HEK293 (cell line): ENCODE measurements around the gene ZNF616.
A peak's percentile ranks its signal among the peaks of the same experiment; 100 is the strongest.

ENCODE experiments used
- BCL11B ChIP-seq: fragments of 450-650 bp; formaldehyde crosslinking; IDR thresholded peaks from 2 replicates; pipeline ENCODE4 v1.5.1; 2016; ENCODE audit warnings: low read depth, missing biosample characterization, missing genetic modification characterization
- GLI4 ChIP-seq: fragments of 450-650 bp; formaldehyde crosslinking; IDR thresholded peaks from 2 replicates; pipeline ENCODE4 v1.5.1; 2016; ENCODE audit warnings: missing biosample characterization, missing genetic modification characterization
- IKZF3 ChIP-seq: fragments of 450-650 bp; IDR thresholded peaks from 2 replicates; pipeline ENCODE4 v1.5.0; 2018; ENCODE audit warnings: missing biosample characterization, mild to moderate bottlenecking, missing genetic modification characterization, moderate library complexity
- YY1 ChIP-seq: fragments of 450-650 bp; formaldehyde crosslinking; IDR thresholded peaks from 2 replicates; pipeline ENCODE4 v1.5.1; 2018; ENCODE audit warnings: missing biosample characterization, missing genetic modification characterization
- ZEB2 ChIP-seq: fragments of 450-650 bp; formaldehyde crosslinking; IDR thresholded peaks from 2 replicates; pipeline ENCODE4 v1.5.1; 2016; ENCODE audit warnings: missing biosample characterization, missing genetic modification characterization
- ZNF133 ChIP-seq: fragments of 450-650 bp; formaldehyde crosslinking; IDR thresholded peaks from 2 replicates; pipeline ENCODE4 v1.5.1; 2016; ENCODE audit warnings: missing biosample characterization, missing genetic modification characterization
- ZNF155 ChIP-seq: fragments of 450-650 bp; formaldehyde crosslinking; IDR thresholded peaks from 2 replicates; pipeline ENCODE4 v1.5.1; 2016; ENCODE audit warnings: missing biosample characterization, missing genetic modification characterization
- ZNF311 ChIP-seq: fragments of 450-650 bp; formaldehyde crosslinking; IDR thresholded peaks from 2 replicates; pipeline ENCODE4 v1.5.1; 2017; ENCODE audit warnings: missing biosample characterization, missing genetic modification characterization, borderline replicate concordance
- ZNF335 ChIP-seq: fragments of 450-650 bp; formaldehyde crosslinking; conservative IDR thresholded peaks from 2 replicates; pipeline ENCODE4 v1.5.1; 2016; ENCODE audit warnings: missing biosample characterization, missing genetic modification characterization
- ZNF350 ChIP-seq: fragments of 450-650 bp; formaldehyde crosslinking; IDR thresholded peaks from 2 replicates; pipeline ENCODE4 v1.5.0; 2017; ENCODE audit warnings: missing biosample characterization, mild to moderate bottlenecking, missing genetic modification characterization
- ZNF391 ChIP-seq: fragments of 450-650 bp; formaldehyde crosslinking; IDR thresholded peaks from 2 replicates; pipeline ENCODE4 v1.5.1; 2016; ENCODE audit warnings: low read depth, missing biosample characterization, missing genetic modification characterization, borderline replicate concordance
- ZNF394 ChIP-seq: fragments of 450-650 bp; formaldehyde crosslinking; IDR thresholded peaks from 2 replicates; pipeline ENCODE4 v1.5.1; 2016; ENCODE audit warnings: missing biosample characterization, missing genetic modification characterization, mild to moderate bottlenecking, moderate library complexity, borderline replicate concordance
- ZNF585B ChIP-seq: fragments of 450-650 bp; formaldehyde crosslinking; IDR thresholded peaks from 2 replicates; pipeline ENCODE4 v1.5.1; 2016; ENCODE audit warnings: missing biosample characterization, missing genetic modification characterization
- ZNF600 ChIP-seq: fragments of 450-650 bp; formaldehyde crosslinking; IDR thresholded peaks from 2 replicates; pipeline ENCODE4 v1.5.1; 2016; ENCODE audit warnings: missing biosample characterization, missing genetic modification characterization
- ZNF610 ChIP-seq: fragments of 450-650 bp; formaldehyde crosslinking; IDR thresholded peaks from 2 replicates; pipeline ENCODE4 v1.5.1; 2016; ENCODE audit warnings: missing biosample characterization, missing genetic modification characterization, borderline replicate concordance
- ZNF623 ChIP-seq: fragments of 450-650 bp; formaldehyde crosslinking; IDR thresholded peaks from 2 replicates; pipeline ENCODE4 v1.5.1; 2016; ENCODE audit warnings: missing biosample characterization, missing genetic modification characterization
- ZNF629 ChIP-seq: fragments of 450-650 bp; formaldehyde crosslinking; IDR thresholded peaks from 2 replicates; pipeline ENCODE4 v1.5.1; 2017; ENCODE audit warnings: missing biosample characterization, missing genetic modification characterization
- ZNF785 ChIP-seq: fragments of 450-650 bp; formaldehyde crosslinking; IDR thresholded peaks from 2 replicates; pipeline ENCODE4 v1.5.1; 2016; ENCODE audit warnings: missing biosample characterization, missing genetic modification characterization
- ZNF792 ChIP-seq: fragments of 450-650 bp; formaldehyde crosslinking; IDR thresholded peaks from 2 replicates; pipeline ENCODE4 v1.5.1; 2016; ENCODE audit warnings: missing biosample characterization, missing genetic modification characterization
- TF ChIP-seq, protein P1 (sequence below): fragments of 450-650 bp; formaldehyde crosslinking; IDR thresholded peaks from 2 replicates; pipeline ENCODE4 v1.5.1; 2017; ENCODE audit warnings: missing biosample characterization, missing genetic modification characterization
- TF ChIP-seq, protein P2 (sequence below): fragments of 450-650 bp; formaldehyde crosslinking; IDR thresholded peaks from 2 replicates; pipeline ENCODE4 v1.5.1; 2016; ENCODE audit warnings: missing biosample characterization, missing genetic modification characterization
- TF ChIP-seq, protein P3 (sequence below): fragments of 450-650 bp; formaldehyde crosslinking; IDR thresholded peaks from 2 replicates; pipeline ENCODE4 v1.5.1; 2016; ENCODE audit warnings: missing biosample characterization, missing genetic modification characterization
- TF ChIP-seq, protein P4 (sequence below): fragments of 450-650 bp; formaldehyde crosslinking; IDR thresholded peaks from 2 replicates; pipeline ENCODE4 v1.5.1; 2017; ENCODE audit warnings: missing biosample characterization, missing genetic modification characterization
- TF ChIP-seq, protein P5 (sequence below): fragments of 450-650 bp; formaldehyde crosslinking; IDR thresholded peaks from 2 replicates; pipeline ENCODE4 v1.5.0; 2017; ENCODE audit warnings: missing biosample characterization, missing genetic modification characterization, borderline replicate concordance
- TF ChIP-seq, protein P6 (sequence below): fragments of 450-650 bp; formaldehyde crosslinking; IDR thresholded peaks from 2 replicates; pipeline ENCODE4 v1.5.1; 2016; ENCODE audit warnings: missing biosample characterization, missing genetic modification characterization
- TF ChIP-seq, protein P7 (sequence below): fragments of 450-650 bp; formaldehyde crosslinking; IDR thresholded peaks from 2 replicates; pipeline ENCODE4 v1.5.1; 2016; ENCODE audit warnings: missing biosample characterization, missing genetic modification characterization

ZNF616 gene

DNA sequence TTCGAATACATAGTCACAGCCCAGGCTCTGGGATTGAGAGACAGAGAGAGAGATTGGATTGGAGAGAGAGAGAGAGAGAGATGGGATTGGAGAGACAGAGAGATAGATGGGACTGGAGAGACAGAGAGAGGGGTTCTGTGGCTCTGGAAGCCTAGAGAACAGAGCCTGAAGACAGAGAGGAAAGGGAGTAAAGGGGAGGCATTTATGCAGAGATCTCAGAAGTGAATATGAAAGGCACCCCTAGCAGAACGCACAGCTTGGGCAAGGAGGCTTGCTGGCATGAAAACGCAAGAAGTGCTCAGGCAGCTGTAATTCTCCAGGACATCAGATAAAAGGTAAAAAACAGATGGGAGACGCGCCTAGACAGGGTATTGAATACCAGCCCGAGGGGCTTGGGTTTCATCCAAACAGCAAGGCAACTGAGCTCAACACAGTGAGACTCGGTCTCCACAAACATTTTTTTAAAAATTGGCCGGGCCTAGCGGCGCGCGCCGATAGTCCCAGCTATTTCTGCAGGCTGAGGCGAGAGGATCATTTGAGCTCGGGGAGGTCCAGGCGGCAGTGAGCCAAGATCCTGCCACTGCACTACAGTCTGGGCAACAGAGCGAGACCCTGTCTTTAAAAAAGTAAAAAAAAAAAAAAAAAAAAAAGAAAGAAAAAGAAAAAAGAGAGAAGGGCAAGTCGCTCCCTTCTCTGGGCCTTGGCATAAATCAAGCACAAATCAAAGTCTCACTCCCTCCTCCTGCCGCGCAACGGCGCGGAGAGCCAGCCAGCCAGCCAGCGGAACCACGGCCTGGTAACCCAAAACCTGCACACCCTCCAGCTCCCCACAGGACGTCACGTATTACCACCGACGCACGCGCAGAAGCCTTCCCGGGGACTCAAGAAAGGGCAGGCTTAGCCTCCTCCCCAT is 49.3 kb upstream of the ZNF616 start (continued):
- TF ChIP-seq GLI4 (tag by site-specific recombination) (peak; percentile 23; the same call in 1 of the 2 replicates), ZNF391 (tag by site-specific recombination) (peak; percentile 78; the same call in 1 of the 2 replicates), ZNF350 (tag by site-specific recombination) (no peak), ZNF600 (tag by site-specific recombination) (peak; percentile 59; the same call in 1 of the 2 replicates), ZNF610 (tag by site-specific recombination) (peak; percentile 56; the same call in 1 of the 2 replicates), ZNF585B (no peak), ZEB2 (tag by site-specific recombination) (peak; percentile 35; the same call in 1 of the 2 replicates), ZNF792 (no peak), ZNF785 (peak; percentile 17; the same call in 1 of the 2 replicates), ZNF629 (tag by site-specific recombination) (peak; percentile 82), ZNF335 (tag by site-specific recombination) (peak; percentile 95), IKZF3 (no peak), ZNF155 (tag by site-specific recombination) (no peak), ZNF623 (tag by site-specific recombination) (no peak), ZNF311 (no peak), BCL11B (no peak), ZNF394 (no peak), ZNF133 (tag by site-specific recombination) (no peak), YY1 (no peak)
- TF ChIP-seq, protein P1, sequence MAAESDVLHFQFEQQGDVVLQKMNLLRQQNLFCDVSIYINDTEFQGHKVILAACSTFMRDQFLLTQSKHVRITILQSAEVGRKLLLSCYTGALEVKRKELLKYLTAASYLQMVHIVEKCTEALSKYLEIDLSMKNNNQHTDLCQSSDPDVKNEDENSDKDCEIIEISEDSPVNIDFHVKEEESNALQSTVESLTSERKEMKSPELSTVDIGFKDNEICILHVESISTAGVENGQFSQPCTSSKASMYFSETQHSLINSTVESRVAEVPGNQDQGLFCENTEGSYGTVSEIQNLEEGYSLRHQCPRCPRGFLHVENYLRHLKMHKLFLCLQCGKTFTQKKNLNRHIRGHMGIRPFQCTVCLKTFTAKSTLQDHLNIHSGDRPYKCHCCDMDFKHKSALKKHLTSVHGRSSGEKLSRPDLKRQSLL (tag by site-specific recombination) = no peak
- TF ChIP-seq, protein P2, sequence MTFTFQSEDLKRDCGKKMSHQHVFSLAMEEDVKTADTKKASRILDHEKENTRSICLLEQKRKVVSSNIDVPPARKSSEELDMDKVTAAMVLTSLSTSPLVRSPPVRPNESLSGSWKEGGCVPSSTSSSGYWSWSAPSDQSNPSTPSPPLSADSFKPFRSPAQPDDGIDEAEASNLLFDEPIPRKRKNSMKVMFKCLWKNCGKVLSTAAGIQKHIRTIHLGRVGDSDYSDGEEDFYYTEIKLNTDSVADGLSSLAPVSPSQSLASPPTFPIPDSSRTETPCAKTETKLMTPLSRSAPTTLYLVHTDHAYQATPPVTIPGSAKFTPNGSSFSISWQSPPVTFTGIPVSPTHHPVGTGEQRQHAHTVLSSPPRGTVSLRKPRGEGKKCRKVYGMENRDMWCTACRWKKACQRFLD = no peak
- TF ChIP-seq, protein P3, sequence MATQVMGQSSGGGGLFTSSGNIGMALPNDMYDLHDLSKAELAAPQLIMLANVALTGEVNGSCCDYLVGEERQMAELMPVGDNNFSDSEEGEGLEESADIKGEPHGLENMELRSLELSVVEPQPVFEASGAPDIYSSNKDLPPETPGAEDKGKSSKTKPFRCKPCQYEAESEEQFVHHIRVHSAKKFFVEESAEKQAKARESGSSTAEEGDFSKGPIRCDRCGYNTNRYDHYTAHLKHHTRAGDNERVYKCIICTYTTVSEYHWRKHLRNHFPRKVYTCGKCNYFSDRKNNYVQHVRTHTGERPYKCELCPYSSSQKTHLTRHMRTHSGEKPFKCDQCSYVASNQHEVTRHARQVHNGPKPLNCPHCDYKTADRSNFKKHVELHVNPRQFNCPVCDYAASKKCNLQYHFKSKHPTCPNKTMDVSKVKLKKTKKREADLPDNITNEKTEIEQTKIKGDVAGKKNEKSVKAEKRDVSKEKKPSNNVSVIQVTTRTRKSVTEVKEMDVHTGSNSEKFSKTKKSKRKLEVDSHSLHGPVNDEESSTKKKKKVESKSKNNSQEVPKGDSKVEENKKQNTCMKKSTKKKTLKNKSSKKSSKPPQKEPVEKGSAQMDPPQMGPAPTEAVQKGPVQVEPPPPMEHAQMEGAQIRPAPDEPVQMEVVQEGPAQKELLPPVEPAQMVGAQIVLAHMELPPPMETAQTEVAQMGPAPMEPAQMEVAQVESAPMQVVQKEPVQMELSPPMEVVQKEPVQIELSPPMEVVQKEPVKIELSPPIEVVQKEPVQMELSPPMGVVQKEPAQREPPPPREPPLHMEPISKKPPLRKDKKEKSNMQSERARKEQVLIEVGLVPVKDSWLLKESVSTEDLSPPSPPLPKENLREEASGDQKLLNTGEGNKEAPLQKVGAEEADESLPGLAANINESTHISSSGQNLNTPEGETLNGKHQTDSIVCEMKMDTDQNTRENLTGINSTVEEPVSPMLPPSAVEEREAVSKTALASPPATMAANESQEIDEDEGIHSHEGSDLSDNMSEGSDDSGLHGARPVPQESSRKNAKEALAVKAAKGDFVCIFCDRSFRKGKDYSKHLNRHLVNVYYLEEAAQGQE = 0 out of 2 replicates have a peak, but pooled peaks have one; percentile 53
- TF ChIP-seq, protein P4, sequence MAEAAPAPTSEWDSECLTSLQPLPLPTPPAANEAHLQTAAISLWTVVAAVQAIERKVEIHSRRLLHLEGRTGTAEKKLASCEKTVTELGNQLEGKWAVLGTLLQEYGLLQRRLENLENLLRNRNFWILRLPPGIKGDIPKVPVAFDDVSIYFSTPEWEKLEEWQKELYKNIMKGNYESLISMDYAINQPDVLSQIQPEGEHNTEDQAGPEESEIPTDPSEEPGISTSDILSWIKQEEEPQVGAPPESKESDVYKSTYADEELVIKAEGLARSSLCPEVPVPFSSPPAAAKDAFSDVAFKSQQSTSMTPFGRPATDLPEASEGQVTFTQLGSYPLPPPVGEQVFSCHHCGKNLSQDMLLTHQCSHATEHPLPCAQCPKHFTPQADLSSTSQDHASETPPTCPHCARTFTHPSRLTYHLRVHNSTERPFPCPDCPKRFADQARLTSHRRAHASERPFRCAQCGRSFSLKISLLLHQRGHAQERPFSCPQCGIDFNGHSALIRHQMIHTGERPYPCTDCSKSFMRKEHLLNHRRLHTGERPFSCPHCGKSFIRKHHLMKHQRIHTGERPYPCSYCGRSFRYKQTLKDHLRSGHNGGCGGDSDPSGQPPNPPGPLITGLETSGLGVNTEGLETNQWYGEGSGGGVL (tag by site-specific recombination) = peak; percentile 46
- TF ChIP-seq, protein P5, sequence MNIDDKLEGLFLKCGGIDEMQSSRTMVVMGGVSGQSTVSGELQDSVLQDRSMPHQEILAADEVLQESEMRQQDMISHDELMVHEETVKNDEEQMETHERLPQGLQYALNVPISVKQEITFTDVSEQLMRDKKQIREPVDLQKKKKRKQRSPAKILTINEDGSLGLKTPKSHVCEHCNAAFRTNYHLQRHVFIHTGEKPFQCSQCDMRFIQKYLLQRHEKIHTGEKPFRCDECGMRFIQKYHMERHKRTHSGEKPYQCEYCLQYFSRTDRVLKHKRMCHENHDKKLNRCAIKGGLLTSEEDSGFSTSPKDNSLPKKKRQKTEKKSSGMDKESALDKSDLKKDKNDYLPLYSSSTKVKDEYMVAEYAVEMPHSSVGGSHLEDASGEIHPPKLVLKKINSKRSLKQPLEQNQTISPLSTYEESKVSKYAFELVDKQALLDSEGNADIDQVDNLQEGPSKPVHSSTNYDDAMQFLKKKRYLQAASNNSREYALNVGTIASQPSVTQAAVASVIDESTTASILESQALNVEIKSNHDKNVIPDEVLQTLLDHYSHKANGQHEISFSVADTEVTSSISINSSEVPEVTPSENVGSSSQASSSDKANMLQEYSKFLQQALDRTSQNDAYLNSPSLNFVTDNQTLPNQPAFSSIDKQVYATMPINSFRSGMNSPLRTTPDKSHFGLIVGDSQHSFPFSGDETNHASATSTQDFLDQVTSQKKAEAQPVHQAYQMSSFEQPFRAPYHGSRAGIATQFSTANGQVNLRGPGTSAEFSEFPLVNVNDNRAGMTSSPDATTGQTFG (tag by site-specific recombination) = no peak
- TF ChIP-seq, protein P6, sequence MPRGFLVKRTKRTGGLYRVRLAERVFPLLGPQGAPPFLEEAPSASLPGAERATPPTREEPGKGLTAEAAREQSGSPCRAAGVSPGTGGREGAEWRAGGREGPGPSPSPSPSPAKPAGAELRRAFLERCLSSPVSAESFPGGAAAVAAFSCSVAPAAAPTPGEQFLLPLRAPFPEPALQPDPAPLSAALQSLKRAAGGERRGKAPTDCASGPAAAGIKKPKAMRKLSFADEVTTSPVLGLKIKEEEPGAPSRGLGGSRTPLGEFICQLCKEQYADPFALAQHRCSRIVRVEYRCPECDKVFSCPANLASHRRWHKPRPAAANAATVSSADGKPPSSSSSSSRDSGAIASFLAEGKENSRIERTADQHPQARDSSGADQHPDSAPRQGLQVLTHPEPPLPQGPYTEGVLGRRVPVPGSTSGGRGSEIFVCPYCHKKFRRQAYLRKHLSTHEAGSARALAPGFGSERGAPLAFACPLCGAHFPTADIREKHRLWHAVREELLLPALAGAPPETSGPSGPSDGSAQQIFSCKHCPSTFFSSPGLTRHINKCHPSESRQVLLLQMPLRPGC = no peak
- TF ChIP-seq, protein P7, sequence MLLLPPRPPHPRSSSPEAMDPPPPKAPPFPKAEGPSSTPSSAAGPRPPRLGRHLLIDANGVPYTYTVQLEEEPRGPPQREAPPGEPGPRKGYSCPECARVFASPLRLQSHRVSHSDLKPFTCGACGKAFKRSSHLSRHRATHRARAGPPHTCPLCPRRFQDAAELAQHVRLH = peak; percentile 70
